ENCODE results near the gene FYCO1.

GRCh38 chr3:46021516-46021915 lies 25.9 kb upstream of the FYCO1 start:
- TF ChIP-seq, protein P1, sequence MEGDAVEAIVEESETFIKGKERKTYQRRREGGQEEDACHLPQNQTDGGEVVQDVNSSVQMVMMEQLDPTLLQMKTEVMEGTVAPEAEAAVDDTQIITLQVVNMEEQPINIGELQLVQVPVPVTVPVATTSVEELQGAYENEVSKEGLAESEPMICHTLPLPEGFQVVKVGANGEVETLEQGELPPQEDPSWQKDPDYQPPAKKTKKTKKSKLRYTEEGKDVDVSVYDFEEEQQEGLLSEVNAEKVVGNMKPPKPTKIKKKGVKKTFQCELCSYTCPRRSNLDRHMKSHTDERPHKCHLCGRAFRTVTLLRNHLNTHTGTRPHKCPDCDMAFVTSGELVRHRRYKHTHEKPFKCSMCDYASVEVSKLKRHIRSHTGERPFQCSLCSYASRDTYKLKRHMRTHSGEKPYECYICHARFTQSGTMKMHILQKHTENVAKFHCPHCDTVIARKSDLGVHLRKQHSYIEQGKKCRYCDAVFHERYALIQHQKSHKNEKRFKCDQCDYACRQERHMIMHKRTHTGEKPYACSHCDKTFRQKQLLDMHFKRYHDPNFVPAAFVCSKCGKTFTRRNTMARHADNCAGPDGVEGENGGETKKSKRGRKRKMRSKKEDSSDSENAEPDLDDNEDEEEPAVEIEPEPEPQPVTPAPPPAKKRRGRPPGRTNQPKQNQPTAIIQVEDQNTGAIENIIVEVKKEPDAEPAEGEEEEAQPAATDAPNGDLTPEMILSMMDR (IDR thresholded peaks at IDR 0.05; ENCODE audit: low read depth, low read length) = no peak
- TF ChIP-seq EZH2phosphoT487 (IDR thresholded peaks at IDR 0.05; ENCODE audit: low read depth) = no peak
